Progenitor cell of endocrine pancreas (in vitro differentiated cells): Measurements from ENCODE around the gene FBXW8. TPM values are rescaled to one million over a fixed set of nuclear protein-coding genes. Genes with fewer than 3 reads are reported as not detected.

ENCODE experiments used
- DNase-seq: peaks from one replicate; pipeline ENCODE4 v3.0.0; 2021; ENCODE audit warnings: low spot score; ENCODE audit not compliant: unreplicated experiment
- H3K27ac Mint-ChIP-seq: 2 replicates; pipeline ENCODE4 v1.8.0; 2021; ENCODE audit warnings: mild to moderate bottlenecking, moderate library complexity, mixed read lengths
- H3K27me3 Mint-ChIP-seq: 2 replicates; pipeline ENCODE4 v1.8.0; 2021; ENCODE audit warnings: mixed read lengths
- H3K36me3 Mint-ChIP-seq: 2 replicates; pipeline ENCODE4 v1.8.0; 2022; ENCODE audit warnings: mixed read lengths; ENCODE audit not compliant: insufficient read depth
- H3K4me1 Mint-ChIP-seq: 2 replicates; pipeline ENCODE4 v1.8.0; 2021; ENCODE audit warnings: low read depth, mixed read lengths
- H3K4me3 Mint-ChIP-seq: 2 replicates; pipeline ENCODE4 v1.8.0; 2021; ENCODE audit warnings: low read depth, mild to moderate bottlenecking, moderate library complexity, mixed read lengths
- H3K9me3 Mint-ChIP-seq: 2 replicates; pipeline ENCODE4 v1.8.0; 2021; ENCODE audit warnings: low read depth, mixed read lengths
- CTCF ChIP-seq: fragments of 200-600 bp; sonication (generic); IDR thresholded peaks from one replicate; pipeline ENCODE4 v1.5.0; 2021; ENCODE audit warnings: antibody characterized with exemption, mild to moderate bottlenecking; ENCODE audit not compliant: unreplicated experiment
- total RNA-seq: library from RNA; stranded (reverse); gene quantifications from 2 replicates; pipeline ENCODE4 v1.2.1, GENCODE V29; 2021

Gene FBXW8
- total RNA-seq, 1 donor from 2014 or later, result 32.6 TPM

GRCh38 chr12:117059156-117059555, 148.4 kb downstream of the FBXW8 start:
- Mint-ChIP-seq H3K4me3 (no peak overlapping the region), H3K36me3 (no peaks in the 10 kb centered on the region), H3K4me1 (peaks cover 22% of the 10 kb centered on the region), H3K9me3 (no peaks in the 10 kb centered on the region), H3K27me3 (peaks cover 15% of the 10 kb centered on the region), H3K27ac (no peak overlapping the region)
- no peak for DNase-seq
- no peak for TF ChIP-seq CTCF

GRCh38 chr12:117060246-117060928, 149.6 kb downstream of the FBXW8 start:
- no peak for DNase-seq
- no peak overlapping the region for H3K4me3 Mint-ChIP-seq
- no peak for TF ChIP-seq CTCF
- H3K4me1 Mint-ChIP-seq, result peaks cover 22% of the 10 kb centered on the region
- H3K27ac Mint-ChIP-seq, result no peak overlapping the region
- H3K27me3 Mint-ChIP-seq, result peaks cover 18% of the 10 kb centered on the region
- H3K36me3 Mint-ChIP-seq, result no peaks in the 10 kb centered on the region
- H3K9me3 Mint-ChIP-seq, result no peaks in the 10 kb centered on the region

- Mint-ChIP-seq H3K27ac (no peak overlapping the region), H3K9me3 (no peaks in the 10 kb centered on the region), H3K36me3 (no peaks in the 10 kb centered on the region), H3K4me3 (no peak overlapping the region), H3K27me3 (peaks cover 18% of the 10 kb centered on the region), H3K4me1 (peaks cover 22% of the 10 kb centered on the region)
- no peak for TF ChIP-seq CTCF
- no peak for DNase-seq
Observed at GRCh38 chr12:117060929-117061305, 150.2 kb downstream of the FBXW8 start.

- no peak for TF ChIP-seq CTCF
- H3K4me1 Mint-ChIP-seq, result peaks cover 22% of the 10 kb centered on the region
- H3K36me3 Mint-ChIP-seq, result no peaks in the 10 kb centered on the region
- H3K27me3 Mint-ChIP-seq, result peaks cover 18% of the 10 kb centered on the region
- no peak overlapping the region for H3K27ac Mint-ChIP-seq
- H3K9me3 Mint-ChIP-seq, result no peaks in the 10 kb centered on the region
- no peak for DNase-seq
- no peak overlapping the region for H3K4me3 Mint-ChIP-seq
Observed at GRCh38 chr12:117061555-117062079, 150.9 kb downstream of the FBXW8 start.

GRCh38 chr12:117063162-117063911, 152.6 kb downstream of the FBXW8 start:
- no peaks in the 10 kb centered on the region for H3K9me3 Mint-ChIP-seq
- no peaks in the 10 kb centered on the region for H3K36me3 Mint-ChIP-seq
- peak overlapping the region; percentile 62 for H3K27ac Mint-ChIP-seq
- H3K27me3 Mint-ChIP-seq, result peaks cover 18% of the 10 kb centered on the region
- no peak overlapping the region for H3K4me3 Mint-ChIP-seq
- TF ChIP-seq CTCF, result no peak
- DNase-seq, result no peak
- peaks cover 22% of the 10 kb centered on the region for H3K4me1 Mint-ChIP-seq
